ENCODE data around the gene CCDC188. TPM values are rescaled to one million over a fixed set of nuclear protein-coding genes. Genes with fewer than 3 reads are reported as not detected.

The CCDC188 gene
- total and polyA plus RNA-seq, 2 of the 13 experiments (the other 11 are each of a cell fraction or from before 2014, with no cell fraction given): not detected

DNA sequence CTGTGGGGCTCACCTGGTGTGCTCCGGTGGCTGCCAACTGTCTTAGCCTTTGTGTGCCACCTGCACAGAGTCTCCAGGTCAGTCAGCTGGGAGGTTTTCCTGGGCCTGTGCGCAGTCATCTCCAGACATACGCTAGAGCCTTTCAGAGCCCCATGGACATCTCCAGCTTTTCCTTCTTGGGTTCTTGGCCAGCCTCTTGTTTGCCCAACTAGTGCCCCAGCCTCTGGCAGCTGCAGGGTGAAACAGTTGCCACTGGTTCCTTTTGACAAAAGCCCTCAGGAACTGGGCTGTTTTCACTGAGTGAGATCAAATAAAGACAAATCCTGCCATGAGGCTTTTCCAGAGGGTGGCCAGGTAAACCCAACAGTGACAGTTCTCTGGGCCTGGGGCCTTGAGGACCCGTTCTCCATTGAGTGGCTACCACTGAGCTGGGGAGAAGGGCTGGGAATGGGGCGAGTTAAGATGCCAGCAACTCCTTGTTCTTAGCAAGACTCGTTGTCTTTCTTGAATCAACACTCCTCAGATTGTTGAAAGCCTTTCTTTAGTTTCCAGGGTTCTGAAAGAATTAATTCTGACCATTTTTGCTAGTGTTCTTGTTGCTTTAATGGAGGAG is 51.6 kb downstream of the CCDC188 start:
- intact Hi-C loops (cut with micrococcal nuclease; ENCODE audit: unreplicated experiment): no loop called here
- TF ChIP-seq NBN (conservative IDR thresholded peaks at IDR 0.05): no peak
- TF ChIP-seq, protein P1, sequence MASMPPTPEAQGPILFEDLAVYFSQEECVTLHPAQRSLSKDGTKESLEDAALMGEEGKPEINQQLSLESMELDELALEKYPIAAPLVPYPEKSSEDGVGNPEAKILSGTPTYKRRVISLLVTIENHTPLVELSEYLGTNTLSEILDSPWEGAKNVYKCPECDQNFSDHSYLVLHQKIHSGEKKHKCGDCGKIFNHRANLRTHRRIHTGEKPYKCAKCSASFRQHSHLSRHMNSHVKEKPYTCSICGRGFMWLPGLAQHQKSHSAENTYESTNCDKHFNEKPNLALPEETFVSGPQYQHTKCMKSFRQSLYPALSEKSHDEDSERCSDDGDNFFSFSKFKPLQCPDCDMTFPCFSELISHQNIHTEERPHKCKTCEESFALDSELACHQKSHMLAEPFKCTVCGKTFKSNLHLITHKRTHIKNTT (CRISPR knock-in tag; IDR thresholded peaks at IDR 0.05): no peak
- TF ChIP-seq, protein P2, sequence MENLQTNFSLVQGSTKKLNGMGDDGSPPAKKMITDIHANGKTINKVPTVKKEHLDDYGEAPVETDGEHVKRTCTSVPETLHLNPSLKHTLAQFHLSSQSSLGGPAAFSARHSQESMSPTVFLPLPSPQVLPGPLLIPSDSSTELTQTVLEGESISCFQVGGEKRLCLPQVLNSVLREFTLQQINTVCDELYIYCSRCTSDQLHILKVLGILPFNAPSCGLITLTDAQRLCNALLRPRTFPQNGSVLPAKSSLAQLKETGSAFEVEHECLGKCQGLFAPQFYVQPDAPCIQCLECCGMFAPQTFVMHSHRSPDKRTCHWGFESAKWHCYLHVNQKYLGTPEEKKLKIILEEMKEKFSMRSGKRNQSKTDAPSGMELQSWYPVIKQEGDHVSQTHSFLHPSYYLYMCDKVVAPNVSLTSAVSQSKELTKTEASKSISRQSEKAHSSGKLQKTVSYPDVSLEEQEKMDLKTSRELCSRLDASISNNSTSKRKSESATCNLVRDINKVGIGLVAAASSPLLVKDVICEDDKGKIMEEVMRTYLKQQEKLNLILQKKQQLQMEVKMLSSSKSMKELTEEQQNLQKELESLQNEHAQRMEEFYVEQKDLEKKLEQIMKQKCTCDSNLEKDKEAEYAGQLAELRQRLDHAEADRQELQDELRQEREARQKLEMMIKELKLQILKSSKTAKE (CRISPR knock-in tag; IDR thresholded peaks at IDR 0.05; ENCODE audit: borderline replicate concordance): no peak
- no peak for TF ChIP-seq POLR2G (IDR thresholded peaks at IDR 0.05; ENCODE audit: low read depth, low read length)
- TF ChIP-seq REXO4 (CRISPR knock-in tag; IDR thresholded peaks at IDR 0.05; ENCODE audit: borderline replicate concordance): no peak
- TF ChIP-seq ZNF354B (CRISPR knock-in tag; IDR thresholded peaks at IDR 0.05): no peak
- no peak for TF ChIP-seq DR1 (CRISPR knock-in tag; IDR thresholded peaks at IDR 0.05)
- TF ChIP-seq SNRNP70 (IDR thresholded peaks at IDR 0.05; ENCODE audit: low read depth, low read length): no peak
- no TSS peak for BruUV-seq (replicated peaks)
- ChIA-PET CTCF (ENCODE audit: low intra/inter-chr PET ratio, low total read pairs) (no interaction called here), POLR2A (no interaction called here)
- DNase-seq (ENCODE audit: low spot score): no peak
- in situ Hi-C loops (cut with HindIII; ENCODE audit: extremely low pct_ligation_motif_present, low pct_unique_long_range_greater_than_20kb): no loop called here
- no peaks in the 10 kb centered on the region for H4K20me1 ChIP-seq (ENCODE audit: insufficient read depth, low read length)
- H3K36me3 ChIP-seq (replicated peaks in 1 of 2; ENCODE audit: control insufficient read depth in 1 of 2, insufficient read depth in 2 of 2, low read length in 2 of 2): peaks cover 29 to 89% of the 10 kb centered on the region in 2 experiments
- 98% methylated on average over 5 of the region's 6 CpGs for WGBS (ENCODE audit: low lambda C conversion rate)
- H3K9ac ChIP-seq (ENCODE audit: insufficient read depth, low read depth, low read length): no peak overlapping the region
- H3K27me3 ChIP-seq (ENCODE audit: control insufficient read depth in 1 of 2, insufficient read depth in 2 of 2, low read length in 2 of 2): no peaks in the 10 kb centered on the region
- no peak overlapping the region for H3K27ac ChIP-seq (ENCODE audit: extremely low read length, insufficient read depth, low read length)
- H2AFZ ChIP-seq (ENCODE audit: low read length): no peak overlapping the region
- no peak overlapping the region for H3K4me2 ChIP-seq (ENCODE audit: low read depth, low read length)
- ATAC-seq: no peak
- H3K79me2 ChIP-seq (ENCODE audit: insufficient read depth, low read length): peaks cover 22% of the 10 kb centered on the region
- no peak overlapping the region for H3K4me3 ChIP-seq (replicated peaks in 1 of 3; ENCODE audit: insufficient read depth in 1 of 3, low read depth in 2 of 3, low read length in 3 of 3)
- peaks cover 8% of the 10 kb centered on the region; the same call in 1 of the 2 replicates for H3K4me1 ChIP-seq (ENCODE audit: insufficient read depth, low read length)
- FAIRE-seq: no peak
- H3K9me3 ChIP-seq (ENCODE audit: low read length): no peaks in the 10 kb centered on the region

Small RNA genes lying within 50 kb of the gene (microRNA-seq; reads per million reads assigned to microRNA genes)
- gene MIR6816: 0.68 reads per million

Small RNA genes lying within 50 kb of the gene (small RNA-seq; reads per million reads assigned to genes)
- gene MIR6816 (ENCODE audit: insufficient read depth in 2 of 3, insufficient read length in 3 of 3, low read depth in 2 of 3, low replicate concordance in 1 of 3) (0 to 1.9 (median 0) reads per million in 3 experiments), gene RF00599 (ENCODE audit: insufficient read depth in 2 of 3, insufficient read length in 3 of 3, low read depth in 2 of 3, low replicate concordance in 1 of 3) (0 reads per million in 3 experiments)

Other genes starting within 250 kb of the CCDC188 start
- 144 and 162 TPM in 2 replicates for gene COMT, start 209.3 kb downstream of the CCDC188 start, total RNA-seq (2016; rRNA removed; fragmentation: Illumina TruSeq; extraction: Trizol)
- gene COMT, start 209.3 kb downstream of the CCDC188 start, polyA plus RNA-seq (2011; rRNA removed): 156 and 194 TPM in 2 replicates
- 16.4 and 18.6 TPM in 2 replicates for gene TXNRD2, start 209.2 kb downstream of the CCDC188 start, total RNA-seq (2016; rRNA removed; fragmentation: Illumina TruSeq; extraction: Trizol)
- 17.5 and 23.4 TPM in 2 replicates for gene TXNRD2, start 209.2 kb downstream of the CCDC188 start, polyA plus RNA-seq (2011; rRNA removed)
- 10.4 and 17.7 TPM in 2 replicates for gene ARVCF, start 134.2 kb downstream of the CCDC188 start, total RNA-seq (2016; rRNA removed; fragmentation: Illumina TruSeq; extraction: Trizol)
- 16.4 and 23.8 TPM in 2 replicates for gene ARVCF, start 134.2 kb downstream of the CCDC188 start, polyA plus RNA-seq (2011; rRNA removed)
- gene TANGO2, start 129.9 kb downstream of the CCDC188 start, total RNA-seq (2016; rRNA removed; fragmentation: Illumina TruSeq; extraction: Trizol): 12.1 and 12.9 TPM in 2 replicates
- gene TANGO2, start 129.9 kb downstream of the CCDC188 start, polyA plus RNA-seq (2011; rRNA removed): 14.8 and 20.8 TPM in 2 replicates
- 14.8 and 23.2 TPM in 2 replicates for gene DGCR8, start 70.8 kb downstream of the CCDC188 start, total RNA-seq (2016; rRNA removed; fragmentation: Illumina TruSeq; extraction: Trizol)
- gene DGCR8, start 70.8 kb downstream of the CCDC188 start, polyA plus RNA-seq (2011; rRNA removed): 10.2 and 14.6 TPM in 2 replicates
- gene RANBP1, start 35.0 kb downstream of the CCDC188 start, total RNA-seq (2016; rRNA removed; fragmentation: Illumina TruSeq; extraction: Trizol): 492 and 544 TPM in 2 replicates
- 167 and 181 TPM in 2 replicates for gene RANBP1, start 35.0 kb downstream of the CCDC188 start, polyA plus RNA-seq (2011; rRNA removed)
- gene TRMT2A, start 33.8 kb downstream of the CCDC188 start, total RNA-seq (2016; rRNA removed; fragmentation: Illumina TruSeq; extraction: Trizol): 18.4 and 30.3 TPM in 2 replicates
- gene TRMT2A, start 33.8 kb downstream of the CCDC188 start, polyA plus RNA-seq (2011; rRNA removed): 24.0 and 30.8 TPM in 2 replicates
- gene ZDHHC8, start 19.3 kb downstream of the CCDC188 start, total RNA-seq (2016; rRNA removed; fragmentation: Illumina TruSeq; extraction: Trizol): 2.2 and 7.5 TPM in 2 replicates
- 21.3 and 23.8 TPM in 2 replicates for gene ZDHHC8, start 19.3 kb downstream of the CCDC188 start, polyA plus RNA-seq (2011; rRNA removed)
- gene RTN4R, start 117.3 kb upstream of the CCDC188 start, total RNA-seq (2016; rRNA removed; fragmentation: Illumina TruSeq; extraction: Trizol): 0.11 and 0.22 TPM in 2 replicates
- 0.54 and 0.77 TPM in 2 replicates for gene RTN4R, start 117.3 kb upstream of the CCDC188 start, polyA plus RNA-seq (2011; rRNA removed)
- gene DGCR6L, start 169.0 kb upstream of the CCDC188 start, total RNA-seq (2016; rRNA removed; fragmentation: Illumina TruSeq; extraction: Trizol): 28.6 and 35.3 TPM in 2 replicates
- 17.5 and 21.0 TPM in 2 replicates for gene DGCR6L, start 169.0 kb upstream of the CCDC188 start, polyA plus RNA-seq (2011; rRNA removed)
- gene ZNF74, start 243.1 kb upstream of the CCDC188 start, total RNA-seq (2016; rRNA removed; fragmentation: Illumina TruSeq; extraction: Trizol): 7.4 and 9.1 TPM in 2 replicates
- 6.3 and 8.0 TPM in 2 replicates for gene ZNF74, start 243.1 kb upstream of the CCDC188 start, polyA plus RNA-seq (2011; rRNA removed)